ENCODE results near the gene TMEM272. TPM values are rescaled to one million over a fixed set of nuclear protein-coding genes. Genes with fewer than 3 reads are reported as not detected.

TMEM272 gene
- total and polyA plus RNA-seq, 2 of the 13 experiments (the other 11 are each of a cell fraction or from before 2014, with no cell fraction given) = 0.37 to 0.62 TPM

GRCh38 chr13:51804295-51805172 is 40.4 kb downstream of the TMEM272 start (continued):
- TF ChIP-seq ZBTB10 (CRISPR knock-in tag; IDR thresholded peaks at IDR 0.05; ENCODE audit: borderline replicate concordance) (peak; percentile 4; the same call in 1 of the 2 replicates), ZNF350 (CRISPR knock-in tag; IDR thresholded peaks at IDR 0.05; ENCODE audit: borderline replicate concordance, low read depth) (peak; percentile 11; the same call in 1 of the 2 replicates), ZNF484 (CRISPR knock-in tag; IDR thresholded peaks at IDR 0.05; ENCODE audit: borderline replicate concordance, low read depth) (no peak), YY1 (IDR thresholded peaks at IDR 0.05; ENCODE audit: insufficient read depth, insufficient replicate concordance, low read depth, low read length) (peak; percentile 35), HNF1B (CRISPR knock-in tag; IDR thresholded peaks at IDR 0.05) (0 out of 2 replicates have a peak, but pooled peaks have one; percentile 46), PHF8 (CRISPR knock-in tag; IDR thresholded peaks at IDR 0.05) (peak; percentile 27), SOX6 (IDR thresholded peaks at IDR 0.05) (no peak), SOX6 (CRISPR knock-in tag; IDR thresholded peaks at IDR 0.05) (0 out of 2 replicates have a peak, but pooled peaks have one; percentile 5), MAZ (IDR thresholded peaks at IDR 0.05; ENCODE audit: borderline replicate concordance, low read depth, low read length) (0 out of 2 replicates have a peak, but pooled peaks have one; percentile 1), MAZ (CRISPR knock-in tag; IDR thresholded peaks at IDR 0.05; ENCODE audit: low read depth) (no peak), ZNF33A (CRISPR knock-in tag; IDR thresholded peaks at IDR 0.05; ENCODE audit: borderline replicate concordance) (0 out of 2 replicates have a peak, but pooled peaks have one; percentile 29), NKX3-1 (CRISPR knock-in tag; IDR thresholded peaks at IDR 0.05) (0 out of 2 replicates have a peak, but pooled peaks have one; percentile 1), TCF12 (IDR thresholded peaks at IDR 0.05) (no peak), TCF12 (CRISPR knock-in tag; IDR thresholded peaks at IDR 0.05) (no peak)

All from HepG2 (cell line).